ENCODE measurements around the gene WDR59.

WDR59 gene

GRCh38 chr16:75005697-75006096 lies 20.8 kb upstream of the WDR59 start:
- Histone ChIP-seq H3K4me3 (ENCODE audit: low read depth, low read length) (no peak overlapping the region), H3K27me3 (ENCODE audit: control insufficient read depth, insufficient read depth, low read length) (no peaks in the 10 kb centered on the region), H3K79me2 (peaks cover 73% of the 10 kb centered on the region), H3K4me2 (ENCODE audit: low read length) (no peak overlapping the region), H2AFZ (no peak overlapping the region), H3K27ac (no peak overlapping the region), H3K4me1 (peaks cover 3% of the 10 kb centered on the region), H3K36me3 (ENCODE audit: control insufficient read depth, insufficient read depth, low read length) (no peaks in the 10 kb centered on the region), H3K9ac (no peak overlapping the region), H3K9me3 (ENCODE audit: control insufficient read depth, low read length) (no peaks in the 10 kb centered on the region)
- TF ChIP-seq, protein P1, sequence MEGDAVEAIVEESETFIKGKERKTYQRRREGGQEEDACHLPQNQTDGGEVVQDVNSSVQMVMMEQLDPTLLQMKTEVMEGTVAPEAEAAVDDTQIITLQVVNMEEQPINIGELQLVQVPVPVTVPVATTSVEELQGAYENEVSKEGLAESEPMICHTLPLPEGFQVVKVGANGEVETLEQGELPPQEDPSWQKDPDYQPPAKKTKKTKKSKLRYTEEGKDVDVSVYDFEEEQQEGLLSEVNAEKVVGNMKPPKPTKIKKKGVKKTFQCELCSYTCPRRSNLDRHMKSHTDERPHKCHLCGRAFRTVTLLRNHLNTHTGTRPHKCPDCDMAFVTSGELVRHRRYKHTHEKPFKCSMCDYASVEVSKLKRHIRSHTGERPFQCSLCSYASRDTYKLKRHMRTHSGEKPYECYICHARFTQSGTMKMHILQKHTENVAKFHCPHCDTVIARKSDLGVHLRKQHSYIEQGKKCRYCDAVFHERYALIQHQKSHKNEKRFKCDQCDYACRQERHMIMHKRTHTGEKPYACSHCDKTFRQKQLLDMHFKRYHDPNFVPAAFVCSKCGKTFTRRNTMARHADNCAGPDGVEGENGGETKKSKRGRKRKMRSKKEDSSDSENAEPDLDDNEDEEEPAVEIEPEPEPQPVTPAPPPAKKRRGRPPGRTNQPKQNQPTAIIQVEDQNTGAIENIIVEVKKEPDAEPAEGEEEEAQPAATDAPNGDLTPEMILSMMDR (IDR thresholded peaks at IDR 0.05), result no peak

DNA sequence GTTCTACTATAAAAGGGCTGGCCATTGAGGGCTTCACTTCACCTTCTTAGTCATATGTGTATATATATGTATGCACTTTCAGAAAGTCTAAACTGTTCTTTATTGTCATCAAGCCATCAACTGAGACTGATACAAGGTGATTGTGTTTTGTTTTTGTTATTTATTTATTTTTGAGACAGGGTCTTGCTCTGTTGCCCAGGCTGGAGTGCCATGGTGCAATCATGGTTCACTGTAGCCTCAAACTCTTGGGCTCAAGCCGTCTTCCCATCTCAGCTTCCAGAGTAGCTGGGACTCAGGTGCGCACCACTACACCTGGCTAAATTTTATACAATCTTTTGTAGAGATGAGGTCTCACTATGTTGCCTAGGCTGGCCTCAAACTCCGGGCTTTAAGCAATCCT lies 19.5 kb upstream of the WDR59 start:
- peaks cover 83% of the 10 kb centered on the region for H3K79me2 ChIP-seq
- H3K36me3 ChIP-seq (ENCODE audit: control insufficient read depth, insufficient read depth, low read length), result no peaks in the 10 kb centered on the region
- no peaks in the 10 kb centered on the region for H3K27me3 ChIP-seq (ENCODE audit: control insufficient read depth, insufficient read depth, low read length)
- no peak overlapping the region for H3K4me2 ChIP-seq (ENCODE audit: low read length)
- TF ChIP-seq, protein P1 (IDR thresholded peaks at IDR 0.05), result no peak
- H3K9me3 ChIP-seq (ENCODE audit: control insufficient read depth, low read length), result no peaks in the 10 kb centered on the region
- no peak overlapping the region for H3K4me3 ChIP-seq (ENCODE audit: low read depth, low read length)
- H2AFZ ChIP-seq, result no peak overlapping the region
- peaks cover 9% of the 10 kb centered on the region for H3K4me1 ChIP-seq
- H3K27ac ChIP-seq, result no peak overlapping the region
- H3K9ac ChIP-seq, result no peak overlapping the region

GRCh38 chr16:75003931-75004330 lies 19.0 kb upstream of the WDR59 start:
- Histone ChIP-seq H3K9me3 (ENCODE audit: control insufficient read depth, low read length) (no peaks in the 10 kb centered on the region), H3K4me1 (peaks cover 9% of the 10 kb centered on the region), H3K27ac (no peak overlapping the region), H3K9ac (no peak overlapping the region), H3K27me3 (ENCODE audit: control insufficient read depth, insufficient read depth, low read length) (no peaks in the 10 kb centered on the region), H3K4me2 (ENCODE audit: low read length) (no peak overlapping the region), H3K4me3 (ENCODE audit: low read depth, low read length) (no peak overlapping the region), H2AFZ (no peak overlapping the region), H3K36me3 (ENCODE audit: control insufficient read depth, insufficient read depth, low read length) (no peaks in the 10 kb centered on the region), H3K79me2 (peaks cover 80% of the 10 kb centered on the region)
- TF ChIP-seq, protein P1 (IDR thresholded peaks at IDR 0.05), result no peak

DNA sequence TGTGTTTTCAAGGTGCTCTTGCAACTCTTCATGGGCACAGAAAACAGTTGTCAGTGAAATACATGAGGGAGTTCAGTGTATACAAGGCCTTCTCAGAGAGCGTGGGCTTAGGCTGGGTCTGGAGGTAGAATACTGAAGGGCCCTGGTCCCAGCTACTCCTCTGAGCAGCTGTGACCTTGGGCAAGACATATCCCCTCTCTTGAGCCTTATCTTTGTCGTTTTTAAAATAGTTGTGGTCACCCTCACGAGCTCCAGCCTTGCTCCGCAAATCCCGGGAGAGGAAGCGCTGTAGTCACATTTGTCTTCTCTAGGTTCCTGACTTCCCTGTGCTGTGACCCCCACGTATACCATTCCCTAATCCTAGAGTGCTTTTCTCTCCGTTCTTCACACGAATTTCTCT lies 17.6 kb upstream of the WDR59 start:
- Histone ChIP-seq H3K4me3 (ENCODE audit: low read depth, low read length) (no peak overlapping the region), H3K27ac (no peak overlapping the region), H3K4me2 (ENCODE audit: low read length) (no peak overlapping the region), H3K27me3 (ENCODE audit: control insufficient read depth, insufficient read depth, low read length) (no peaks in the 10 kb centered on the region), H3K4me1 (peaks cover 9% of the 10 kb centered on the region), H3K9me3 (ENCODE audit: control insufficient read depth, low read length) (no peaks in the 10 kb centered on the region), H3K36me3 (ENCODE audit: control insufficient read depth, insufficient read depth, low read length) (no peaks in the 10 kb centered on the region), H2AFZ (no peak overlapping the region), H3K79me2 (peaks cover 71% of the 10 kb centered on the region), H3K9ac (no peak overlapping the region)
- TF ChIP-seq, protein P1 (IDR thresholded peaks at IDR 0.05), result no peak

- peaks cover 9% of the 10 kb centered on the region for H3K4me1 ChIP-seq
- TF ChIP-seq, protein P1 (IDR thresholded peaks at IDR 0.05), result no peak
- H3K27ac ChIP-seq, result no peak overlapping the region
- peak overlapping the region; percentile 91 for H3K4me2 ChIP-seq (ENCODE audit: low read length)
- peak overlapping the region; percentile 74 for H3K4me3 ChIP-seq (ENCODE audit: low read depth, low read length)
- H3K9me3 ChIP-seq (ENCODE audit: control insufficient read depth, low read length), result no peaks in the 10 kb centered on the region
- no peaks in the 10 kb centered on the region for H3K36me3 ChIP-seq (ENCODE audit: control insufficient read depth, insufficient read depth, low read length)
- H2AFZ ChIP-seq, result no peak overlapping the region
- no peak overlapping the region for H3K9ac ChIP-seq
- H3K27me3 ChIP-seq (ENCODE audit: control insufficient read depth, insufficient read depth, low read length), result no peaks in the 10 kb centered on the region
- H3K79me2 ChIP-seq, result peaks cover 53% of the 10 kb centered on the region
These were observed 15.7 kb upstream of the WDR59 start for GRCh38 chr16:75000481-75001081.
